ENCODE data around the gene DTX3.

- TF ChIP-seq CTCF (IDR thresholded peaks at IDR 0.05) (peak; percentile 72 to 94 (median 88)), POLR2A (IDR thresholded peaks at IDR 0.05) (no peak), POLR2AphosphoS5 (IDR thresholded peaks at IDR 0.05; ENCODE audit: insufficient read depth in 1 of 2, low read depth in 1 of 2) (peak in 1 of 2 donors; percentile 35)
These were observed 17.1 kb downstream of the DTX3 start for GRCh38 chr12:57621497-57622292.

All from vagina (tissue), 2 donors.